A549 (cell line): ENCODE data around the gene KCNN2.

Experiments
- CTCF ChIP-seq: fragments of >200 bp; sonication (Bioruptor Twin); formaldehyde crosslinking; IDR thresholded peaks from 3 replicates; pipeline ENCODE4 v1.5.1; 2016
- HMGXB4 ChIP-seq: fragments of 250-450 bp; sonication (Bioruptor Pico); IDR thresholded peaks from 2 replicates; pipeline ENCODE4 v1.5.0; 2021; ENCODE audit warnings: mild to moderate bottlenecking, moderate library complexity, borderline replicate concordance
- JUNB ChIP-seq: fragments of >200 bp; sonication (Bioruptor Twin); formaldehyde crosslinking; IDR thresholded peaks from 2 replicates; pipeline ENCODE4 v1.6.1; 2016
- MAX ChIP-seq: IDR thresholded peaks from 2 replicates; pipeline ENCODE4 v1.6.1; 2012
- PBX3 ChIP-seq: IDR thresholded peaks from 2 replicates; pipeline ENCODE4 v1.6.1; 2012
- POLR2A ChIP-seq: IDR thresholded peaks from 2 replicates; pipeline ENCODE4 v1.6.1; 2012; ENCODE audit warnings: mild to moderate bottlenecking, low read length
- RCOR1 ChIP-seq: fragments of 150-350 bp; IDR thresholded peaks from 2 replicates; pipeline ENCODE4 v1.6.1; 2014; ENCODE audit warnings: antibody characterized with exemption, low read length, low read depth

GRCh38 chr5:114438471-114438870 is 76.6 kb downstream of the KCNN2 start:
- no peak for TF ChIP-seq CTCF
- no peak for TF ChIP-seq HMGXB4
- TF ChIP-seq POLR2A: no peak
- no peak for TF ChIP-seq RCOR1
- no peak for TF ChIP-seq MAX
- TF ChIP-seq JUNB: no peak
- no peak for TF ChIP-seq PBX3
